ENCODE data around the gene FCHSD2. TPM values are rescaled to one million over a fixed set of nuclear protein-coding genes. Genes with fewer than 3 reads are reported as not detected.

The FCHSD2 gene
- total and polyA plus RNA-seq, 2 experiments from 2014 or later: 9.1 to 19.8 TPM

GRCh38 chr11:72841397-72841796 is 300.7 kb downstream of the FCHSD2 start:
- in situ Hi-C loops (cut with MboI): loop anchor here (25.0 kb wide), 1 partner anchor 446 kb away; no protein-coding TSS in a partner anchor
- DNase-seq: no peak
- Histone ChIP-seq H3K4me1 (ENCODE audit: insufficient read depth) (peaks cover 24% of the 10 kb centered on the region), H3K9me3 (ENCODE audit: low read depth) (no peaks in the 10 kb centered on the region), H3K27me3 (replicated peaks; ENCODE audit: insufficient read depth) (no peaks in the 10 kb centered on the region), H3K9ac (no peak overlapping the region), H3K36me3 (ENCODE audit: low read depth) (peaks cover 5% of the 10 kb centered on the region; the same call in 1 of the 2 replicates), H3K27ac (peak overlapping the region; percentile 64; the same call in 1 of the 2 replicates), H3K9me2 (ENCODE audit: insufficient read depth) (no peaks in the 10 kb centered on the region), H2AFZ (no peak overlapping the region), H3K4me3 (no peak overlapping the region), H4K20me1 (ENCODE audit: insufficient read depth) (no peaks in the 10 kb centered on the region), H3K79me2 (ENCODE audit: insufficient read depth) (no peaks in the 10 kb centered on the region), H3F3A (ENCODE audit: insufficient read depth) (peaks cover 47% of the 10 kb centered on the region), H3K4me2 (ENCODE audit: unreplicated experiment) (no peak overlapping the region)
- no peak for TF ChIP-seq EZH2phosphoT487 (IDR thresholded peaks at IDR 0.05; ENCODE audit: insufficient read depth, low read depth)
- TF ChIP-seq EZH2 (IDR thresholded peaks at IDR 0.05; ENCODE audit: insufficient read depth, poor library complexity, severe bottlenecking): no peak
- WGBS, 2 experiments (ENCODE audit: low coverage in 1 of 2, low lambda C conversion rate in 2 of 2, missing lambda C conversion rate in 2 of 2): 97 to 98% methylated on average over 7 of the region's 7 CpGs

- peak; percentile 91 for DNase-seq
- Histone ChIP-seq H2AFZ (no peak overlapping the region), H3F3A (ENCODE audit: insufficient read depth) (peaks cover 47% of the 10 kb centered on the region), H3K9me2 (ENCODE audit: insufficient read depth) (no peaks in the 10 kb centered on the region), H3K27ac (peak overlapping the region; percentile 64), H3K4me1 (ENCODE audit: insufficient read depth) (peaks cover 24% of the 10 kb centered on the region), H3K4me3 (no peak overlapping the region), H3K79me2 (ENCODE audit: insufficient read depth) (no peaks in the 10 kb centered on the region), H3K9ac (no peak overlapping the region), H3K9me3 (ENCODE audit: low read depth) (no peaks in the 10 kb centered on the region), H3K27me3 (replicated peaks; ENCODE audit: insufficient read depth) (no peaks in the 10 kb centered on the region), H3K36me3 (ENCODE audit: low read depth) (peaks cover 5% of the 10 kb centered on the region; the same call in 1 of the 2 replicates), H4K20me1 (ENCODE audit: insufficient read depth) (no peaks in the 10 kb centered on the region), H3K4me2 (ENCODE audit: unreplicated experiment) (no peak overlapping the region)
- TF ChIP-seq EZH2phosphoT487 (IDR thresholded peaks at IDR 0.05; ENCODE audit: insufficient read depth, low read depth) (no peak), EZH2 (IDR thresholded peaks at IDR 0.05; ENCODE audit: insufficient read depth, poor library complexity, severe bottlenecking) (no peak)
- WGBS, 2 experiments (ENCODE audit: low coverage in 1 of 2, low lambda C conversion rate in 2 of 2, missing lambda C conversion rate in 2 of 2): 67 to 70% methylated on average over 4 of the region's 4 CpGs
- in situ Hi-C loops (cut with MboI): loop anchor here (25.0 kb wide), 1 partner anchor 447 kb away; no protein-coding TSS in a partner anchor
Observed at GRCh38 chr11:72840780-72841179, 301.3 kb downstream of the FCHSD2 start.

- WGBS, 2 experiments (ENCODE audit: low coverage in 1 of 2, low lambda C conversion rate in 2 of 2, missing lambda C conversion rate in 2 of 2): 34 to 41% methylated on average over 4 of the region's 4 CpGs
- H3K4me1 ChIP-seq (ENCODE audit: insufficient read depth): peaks cover 24% of the 10 kb centered on the region
Observed at GRCh38 chr11:72838691-72839305, 303.3 kb downstream of the FCHSD2 start.

GRCh38 chr11:72836111-72836510 is 306.0 kb downstream of the FCHSD2 start:
- H3K4me1 ChIP-seq (ENCODE audit: insufficient read depth): peaks cover 24% of the 10 kb centered on the region
- no peak overlapping the region for H3K9ac ChIP-seq
- TF ChIP-seq EZH2phosphoT487 (IDR thresholded peaks at IDR 0.05; ENCODE audit: insufficient read depth, low read depth) (no peak), EZH2 (IDR thresholded peaks at IDR 0.05; ENCODE audit: insufficient read depth, poor library complexity, severe bottlenecking) (no peak)
- H3K27ac ChIP-seq: no peak overlapping the region
- WGBS, 2 experiments (ENCODE audit: low coverage in 1 of 2, low lambda C conversion rate in 2 of 2, missing lambda C conversion rate in 2 of 2): 78 to 79% methylated on average over 4 of the region's 4 CpGs
- no peaks in the 10 kb centered on the region for H4K20me1 ChIP-seq (ENCODE audit: insufficient read depth)
- no peak overlapping the region for H2AFZ ChIP-seq
- in situ Hi-C loops (cut with MboI): loop anchor here (10.0 to 25.0 kb wide), 2 partner anchors 339 to 451 kb away; no protein-coding TSS in a partner anchor
- no peak for DNase-seq
- no peaks in the 10 kb centered on the region for H3K27me3 ChIP-seq (replicated peaks; ENCODE audit: insufficient read depth)
- H3K79me2 ChIP-seq (ENCODE audit: insufficient read depth): no peaks in the 10 kb centered on the region
- peaks cover 41% of the 10 kb centered on the region for H3F3A ChIP-seq (ENCODE audit: insufficient read depth)
- H3K4me2 ChIP-seq (ENCODE audit: unreplicated experiment): no peak overlapping the region
- H3K9me2 ChIP-seq (ENCODE audit: insufficient read depth): no peaks in the 10 kb centered on the region
- no peak overlapping the region for H3K4me3 ChIP-seq
- no peaks in the 10 kb centered on the region for H3K9me3 ChIP-seq (ENCODE audit: low read depth)
- peaks cover 5% of the 10 kb centered on the region; the same call in 1 of the 2 replicates for H3K36me3 ChIP-seq (ENCODE audit: low read depth)

More at GRCh38 chr11:72838691-72839305, 303.3 kb downstream of the FCHSD2 start:
- H3K27ac ChIP-seq: peak overlapping the region; percentile 32
- H3K79me2 ChIP-seq (ENCODE audit: insufficient read depth): no peaks in the 10 kb centered on the region
- TF ChIP-seq EZH2phosphoT487 (IDR thresholded peaks at IDR 0.05; ENCODE audit: insufficient read depth, low read depth): no peak
- DNase-seq: peak; percentile 65
- peaks cover 47% of the 10 kb centered on the region for H3F3A ChIP-seq (ENCODE audit: insufficient read depth)
- no peaks in the 10 kb centered on the region for H3K9me2 ChIP-seq (ENCODE audit: insufficient read depth)
- H3K4me2 ChIP-seq (ENCODE audit: unreplicated experiment): peak overlapping the region; percentile 11
- peaks cover 5% of the 10 kb centered on the region; the same call in 1 of the 2 replicates for H3K36me3 ChIP-seq (ENCODE audit: low read depth)
- H3K4me3 ChIP-seq: no peak overlapping the region
- no peaks in the 10 kb centered on the region for H3K27me3 ChIP-seq (replicated peaks; ENCODE audit: insufficient read depth)
- H2AFZ ChIP-seq: no peak overlapping the region
- H4K20me1 ChIP-seq (ENCODE audit: insufficient read depth): no peaks in the 10 kb centered on the region
- in situ Hi-C loops (cut with MboI): loop anchor here (10.0 to 25.0 kb wide), 2 partner anchors 336 to 449 kb away; no protein-coding TSS in a partner anchor
- H3K9me3 ChIP-seq (ENCODE audit: low read depth): no peaks in the 10 kb centered on the region
- H3K9ac ChIP-seq: no peak overlapping the region

Data from GM23248 (cell line).